Osteoblast (primary cell): ENCODE data around the gene SLC11A1. TPM values are rescaled to one million over a fixed set of nuclear protein-coding genes. Genes with fewer than 3 reads are reported as not detected.

ENCODE experiments used
- DNase-seq: peaks from one replicate; pipeline ENCODE4 v3.0.0; 2011; ENCODE audit warnings: low spot score, mixed read lengths; ENCODE audit not compliant: insufficient read length; ENCODE audit errors: missing footprints
- H2AFZ ChIP-seq: 2 replicates; pipeline ENCODE4 v1.6.0; 2011; ENCODE audit warnings: mild to moderate bottlenecking, low read length
- H3K27ac ChIP-seq: 2 replicates; pipeline ENCODE4 v1.5.1; 2011; ENCODE audit warnings: mild to moderate bottlenecking, low read depth, low read length, moderate library complexity
- H3K27me3 ChIP-seq: 2 replicates; pipeline ENCODE4 v1.6.0; 2012; ENCODE audit warnings: mild to moderate bottlenecking, control low read depth, inconsistent platforms, low read length, moderate library complexity; ENCODE audit not compliant: insufficient read depth
- H3K36me3 ChIP-seq: 2 replicates; pipeline ENCODE4 v1.5.1; 2011; ENCODE audit warnings: mild to moderate bottlenecking, low read length, control low read depth, moderate library complexity; ENCODE audit not compliant: insufficient read depth
- H3K4me1 ChIP-seq: 2 replicates; pipeline ENCODE4 v1.5.1; 2011; ENCODE audit warnings: mild to moderate bottlenecking, low read length, control low read depth, moderate library complexity; ENCODE audit not compliant: insufficient read depth
- H3K4me2 ChIP-seq: 2 replicates; pipeline ENCODE4 v1.6.0; 2011; ENCODE audit warnings: mild to moderate bottlenecking, low read length; ENCODE audit not compliant: insufficient read depth
- H3K4me3 ChIP-seq: fragments of 200-600 bp; sonication (generic); 3 replicates; pipeline ENCODE4 v1.5.1; 2012; ENCODE audit warnings: mild to moderate bottlenecking, low read length, inconsistent platforms; ENCODE audit not compliant: insufficient read depth
- H3K79me2 ChIP-seq: 2 replicates; pipeline ENCODE4 v1.6.0; 2012; ENCODE audit warnings: mild to moderate bottlenecking, low read length, control low read depth, inconsistent platforms; ENCODE audit not compliant: insufficient read depth
- H3K9me3 ChIP-seq: 2 replicates; pipeline ENCODE4 v1.5.1; 2011; ENCODE audit warnings: low read depth, low read length, control low read depth
- H4K20me1 ChIP-seq: 2 replicates; pipeline ENCODE4 v1.6.0; 2012; ENCODE audit warnings: mild to moderate bottlenecking, low read length, control low read depth; ENCODE audit not compliant: insufficient read depth
- total RNA-seq: library from RNA; depleted of rRNA; stranded (reverse); fragments of >200 nt; gene quantifications from 2 replicates; pipeline ENCODE4 v1.2.3, GENCODE V29; 2012
- TF ChIP-seq, protein P1 (sequence below): IDR thresholded peaks from 2 replicates; pipeline ENCODE4 v1.5.1; 2011; ENCODE audit warnings: mild to moderate bottlenecking, low read depth, low read length, moderate library complexity; ENCODE audit errors: extremely low read depth

SLC11A1 gene
- total RNA-seq, 1 donor, result 0.36 TPM

DNA sequence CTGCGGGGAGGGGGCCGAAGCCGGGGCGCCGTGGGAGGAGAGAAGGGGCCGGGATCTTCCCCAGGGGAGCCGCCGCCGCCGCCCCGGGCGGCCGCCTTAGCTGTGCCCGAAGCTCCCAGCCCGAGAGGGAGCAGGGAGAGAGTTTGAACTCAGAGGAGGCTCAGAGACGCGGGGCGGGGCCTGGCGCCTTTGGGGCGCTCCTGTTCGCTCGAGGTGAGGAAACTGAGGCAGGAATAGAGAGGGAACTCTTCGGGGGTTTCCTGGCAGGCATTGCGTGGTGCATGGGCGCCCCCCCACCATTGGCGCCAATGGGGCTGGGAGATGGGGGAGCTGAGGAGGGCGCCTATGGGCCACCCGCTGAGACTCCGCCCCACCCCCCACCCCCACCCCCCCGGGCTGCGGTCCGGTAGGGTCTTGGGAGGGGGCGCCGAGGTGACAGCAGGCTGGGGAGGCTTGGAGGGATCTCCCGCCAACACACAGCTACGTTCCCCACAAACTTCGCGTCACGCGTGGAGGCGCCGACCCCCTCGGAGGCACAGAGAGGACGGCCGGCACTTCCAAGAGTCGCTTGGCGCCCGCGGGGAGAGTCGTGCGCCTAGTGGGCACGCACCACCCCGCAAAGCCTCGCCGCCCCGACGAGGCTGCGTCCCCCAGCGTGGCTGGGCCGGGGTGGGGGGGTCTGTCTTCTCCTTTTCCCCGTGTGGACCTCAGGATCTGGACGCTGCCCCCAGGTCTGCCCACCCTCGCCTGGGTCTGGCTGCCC is 18.3 kb downstream of the SLC11A1 start:
- H2AFZ ChIP-seq, result peak overlapping the region; percentile 29

DNA sequence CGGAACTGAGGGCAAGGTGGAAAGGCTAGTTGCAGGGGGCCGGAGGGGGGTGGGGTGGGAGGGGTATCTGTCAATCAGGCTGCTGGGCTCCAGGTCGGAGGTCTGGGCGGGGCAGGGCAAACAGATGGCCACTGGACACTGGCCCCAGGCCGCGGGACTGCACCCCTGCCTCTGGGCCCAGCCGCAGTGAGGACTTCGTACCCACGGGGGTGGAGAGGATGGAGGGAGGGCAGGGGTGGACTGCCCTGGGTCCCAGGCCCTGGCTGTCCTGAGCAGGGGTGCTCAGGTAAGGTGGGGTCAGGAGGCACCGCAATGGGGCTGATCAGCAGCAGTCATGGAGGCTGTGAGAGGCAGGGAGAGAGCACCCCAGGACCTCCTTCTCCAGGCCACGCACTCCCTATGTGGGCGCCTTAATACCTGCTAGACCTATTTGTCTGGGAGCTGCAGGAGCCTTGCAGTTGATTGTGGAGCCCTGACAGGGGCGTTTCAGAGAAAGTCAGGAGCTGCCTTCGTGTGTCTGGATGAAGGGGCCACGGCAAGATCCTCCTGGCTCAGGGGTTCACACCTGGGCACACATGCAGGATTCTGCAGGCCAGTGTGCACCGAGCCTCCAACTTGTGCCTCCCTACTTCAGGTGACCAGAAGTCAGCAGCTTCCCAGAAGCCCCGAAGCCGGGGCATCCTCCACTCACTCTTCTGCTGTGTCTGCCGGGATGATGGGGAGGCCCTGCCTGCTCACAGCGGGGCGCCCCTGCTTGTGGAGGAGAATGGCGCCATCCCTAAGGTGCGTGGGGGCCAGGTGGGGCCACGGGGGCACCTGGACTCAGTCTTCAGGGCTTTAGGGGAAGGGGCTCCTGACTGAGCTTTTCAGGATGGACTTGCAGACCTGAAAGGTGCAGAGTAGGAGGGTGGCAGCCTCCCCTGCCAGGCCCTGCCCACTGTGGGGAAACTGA is 19.1 kb downstream of the SLC11A1 start:
- Histone ChIP-seq H3K9me3 (no peaks in the 10 kb centered on the region), H2AFZ (no peak overlapping the region), H3K4me2 (peak overlapping the region; percentile 84), H3K4me1 (peaks cover 26% of the 10 kb centered on the region), H3K27me3 (no peaks in the 10 kb centered on the region), H4K20me1 (peaks cover 13% of the 10 kb centered on the region), H3K27ac (no peak overlapping the region), H3K36me3 (peaks cover 24% of the 10 kb centered on the region), H3K4me3 (peak overlapping the region; percentile 82), H3K79me2 (peaks cover 33% of the 10 kb centered on the region)
- TF ChIP-seq, protein P1, sequence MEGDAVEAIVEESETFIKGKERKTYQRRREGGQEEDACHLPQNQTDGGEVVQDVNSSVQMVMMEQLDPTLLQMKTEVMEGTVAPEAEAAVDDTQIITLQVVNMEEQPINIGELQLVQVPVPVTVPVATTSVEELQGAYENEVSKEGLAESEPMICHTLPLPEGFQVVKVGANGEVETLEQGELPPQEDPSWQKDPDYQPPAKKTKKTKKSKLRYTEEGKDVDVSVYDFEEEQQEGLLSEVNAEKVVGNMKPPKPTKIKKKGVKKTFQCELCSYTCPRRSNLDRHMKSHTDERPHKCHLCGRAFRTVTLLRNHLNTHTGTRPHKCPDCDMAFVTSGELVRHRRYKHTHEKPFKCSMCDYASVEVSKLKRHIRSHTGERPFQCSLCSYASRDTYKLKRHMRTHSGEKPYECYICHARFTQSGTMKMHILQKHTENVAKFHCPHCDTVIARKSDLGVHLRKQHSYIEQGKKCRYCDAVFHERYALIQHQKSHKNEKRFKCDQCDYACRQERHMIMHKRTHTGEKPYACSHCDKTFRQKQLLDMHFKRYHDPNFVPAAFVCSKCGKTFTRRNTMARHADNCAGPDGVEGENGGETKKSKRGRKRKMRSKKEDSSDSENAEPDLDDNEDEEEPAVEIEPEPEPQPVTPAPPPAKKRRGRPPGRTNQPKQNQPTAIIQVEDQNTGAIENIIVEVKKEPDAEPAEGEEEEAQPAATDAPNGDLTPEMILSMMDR, result no peak
- DNase-seq, result peak; percentile 91

More for the DNA sequence above, 18.3 kb downstream of the SLC11A1 start:
- Histone ChIP-seq H3K27me3 (no peaks in the 10 kb centered on the region), H3K9me3 (no peaks in the 10 kb centered on the region), H4K20me1 (peaks cover 13% of the 10 kb centered on the region), H3K36me3 (peaks cover 24% of the 10 kb centered on the region), H3K79me2 (peaks cover 33% of the 10 kb centered on the region), H3K4me2 (peak overlapping the region; percentile 84), H3K4me1 (peaks cover 23% of the 10 kb centered on the region), H3K4me3 (peak overlapping the region; percentile 82), H3K27ac (peak overlapping the region; percentile 23)
- TF ChIP-seq, protein P1, result no peak
- DNase-seq, result peak; percentile 90

DNA sequence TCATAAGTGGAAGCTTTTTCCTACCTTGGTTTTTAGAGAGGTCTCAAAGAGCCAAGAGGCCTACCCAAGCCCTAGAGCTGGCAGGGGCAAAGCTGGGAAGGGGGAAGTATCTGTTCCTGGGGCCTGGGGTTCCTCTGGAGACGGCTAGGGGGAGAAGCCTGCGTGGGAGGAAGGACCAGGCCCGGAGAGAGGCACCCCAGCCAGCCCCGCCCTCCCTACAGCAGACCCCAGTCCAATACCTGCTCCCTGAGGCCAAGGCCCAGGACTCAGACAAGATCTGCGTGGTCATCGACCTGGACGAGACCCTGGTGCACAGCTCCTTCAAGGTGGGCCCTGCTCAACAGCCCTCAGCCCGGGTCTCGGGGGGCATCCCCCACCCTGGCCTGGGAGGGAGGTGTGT is 19.8 kb downstream of the SLC11A1 start:
- Histone ChIP-seq H2AFZ (no peak overlapping the region), H3K9me3 (no peaks in the 10 kb centered on the region), H3K27ac (peak overlapping the region; percentile 28), H4K20me1 (peaks cover 13% of the 10 kb centered on the region), H3K36me3 (peaks cover 24% of the 10 kb centered on the region), H3K4me1 (peaks cover 23% of the 10 kb centered on the region), H3K4me2 (peak overlapping the region; percentile 84), H3K79me2 (peaks cover 33% of the 10 kb centered on the region), H3K4me3 (no peak overlapping the region), H3K27me3 (no peaks in the 10 kb centered on the region)
- TF ChIP-seq, protein P1, result no peak
- peak; percentile 87 for DNase-seq
